Activated CD4-positive, alpha-beta T cell treated with anti-CD3 and anti-CD28 coated beads, Interleukin-2, amount 50 U/mL, for 24 hours (primary cell): ENCODE measurements around the gene HOPX.
"Not testable (repeated sequence)": the region's sequence is repeated elsewhere in the genome, so short reads cannot be mapped to it uniquely, and the experiment has no call there.

Source experiments
- DNase-seq, 2 donors: peaks; one replicate each; pipeline ENCODE4 v3.0.0-alpha.2; 2020; ENCODE audit warnings: low read depth in 1 of 2, low spot score in 1 of 2

HOPX gene

GRCh38 chr4:56689201-56689969 is 8.3 kb upstream of the HOPX start:
- no peak for DNase-seq

GRCh38 chr4:56688094-56688647 is 7.1 kb upstream of the HOPX start:
- no peak for DNase-seq

GRCh38 chr4:56686537-56687231 is 5.6 kb upstream of the HOPX start:
- DNase-seq: no peak

GRCh38 chr4:56684320-56685050 is 3.4 kb upstream of the HOPX start:
- DNase-seq: no peak

GRCh38 chr4:56683455-56683854 is 2.4 kb upstream of the HOPX start:
- DNase-seq: no peak

GRCh38 chr4:56681853-56682525 is 893 bp upstream of the HOPX start:
- no peak for DNase-seq

GRCh38 chr4:56680266-56680665 is 830 bp downstream of the HOPX start:
- no peak for DNase-seq

- no peak for DNase-seq
Observed at GRCh38 chr4:56677711-56678110, 3.4 kb downstream of the HOPX start.

GRCh38 chr4:56674984-56675383 is 6.1 kb downstream of the HOPX start:
- DNase-seq: no peak

GRCh38 chr4:56671860-56672259 is 9.2 kb downstream of the HOPX start:
- no peak for DNase-seq

- no peak for DNase-seq
Observed at GRCh38 chr4:56671373-56671772, 9.7 kb downstream of the HOPX start.

- DNase-seq: no peak
Observed at GRCh38 chr4:56668267-56668666, 12.8 kb downstream of the HOPX start.

GRCh38 chr4:56667396-56667795 is 13.7 kb downstream of the HOPX start:
- DNase-seq: not testable (repeated sequence)

GRCh38 chr4:56666279-56666678 is 14.8 kb downstream of the HOPX start:
- DNase-seq: no peak

GRCh38 chr4:56665781-56666180 is 15.3 kb downstream of the HOPX start:
- no peak for DNase-seq

GRCh38 chr4:56662782-56663468 is 18.2 kb downstream of the HOPX start:
- no peak for DNase-seq

GRCh38 chr4:56659946-56660345 is 21.1 kb downstream of the HOPX start:
- DNase-seq: no peak

- DNase-seq: no peak
Observed at GRCh38 chr4:56658528-56658927, 22.6 kb downstream of the HOPX start.

GRCh38 chr4:56657818-56658217 is 23.3 kb downstream of the HOPX start:
- DNase-seq: no peak

GRCh38 chr4:56657128-56657527 is 24.0 kb downstream of the HOPX start:
- no peak for DNase-seq

GRCh38 chr4:56656346-56656643 is 24.8 kb downstream of the HOPX start:
- DNase-seq: no peak
